Neural cell (in vitro differentiated cells): Measurements from ENCODE around the gene SARS1. TPM values are rescaled to one million over a fixed set of nuclear protein-coding genes. Genes with fewer than 3 reads are reported as not detected.
A peak's percentile ranks its signal among the peaks of the same experiment; 100 is the strongest.

Source experiments
- H2AFZ ChIP-seq: fragments of 200-600, 300-800 bp; sonication (generic), shearing (Covaris generic); 2 replicates; pipeline ENCODE4 v1.6.0; 2014; ENCODE audit warnings: low read depth, mild to moderate bottlenecking, antibody characterized with exemption, low read length, moderate library complexity
- H3F3A ChIP-seq: fragments of 200-600 bp; shearing (Covaris generic); 2 replicates; pipeline ENCODE4 v1.6.1; 2016; ENCODE audit warnings: mild to moderate bottlenecking, moderate library complexity, mixed read lengths, antibody characterized with exemption, low read length; ENCODE audit not compliant: insufficient read depth, poor library complexity, severe bottlenecking
- H3K27ac ChIP-seq: fragments of 200-600, 300-800 bp; sonication (generic), shearing (Covaris generic); 2 replicates; pipeline ENCODE4 v1.5.1; 2014; ENCODE audit warnings: mild to moderate bottlenecking, low read length, moderate library complexity
- H3K27me3 ChIP-seq: fragments of 300-800, 200-600 bp; sonication (generic), shearing (Covaris generic); 2 replicates; pipeline ENCODE4 v1.6.0; 2014; ENCODE audit warnings: mild to moderate bottlenecking, low read depth, low read length, moderate library complexity; ENCODE audit not compliant: insufficient read depth
- H3K36me3 ChIP-seq: fragments of 300-800, 200-600 bp; sonication (generic), shearing (Covaris generic); 2 replicates; pipeline ENCODE4 v1.5.1; 2014; ENCODE audit warnings: mild to moderate bottlenecking, antibody characterized with exemption, low read length, moderate library complexity; ENCODE audit not compliant: insufficient read depth
- H3K4me2 ChIP-seq: fragments of 300-800, 200-600 bp; sonication (generic), shearing (Covaris generic); 2 replicates; pipeline ENCODE4 v1.6.0; 2014; ENCODE audit warnings: mild to moderate bottlenecking, low read length
- H3K4me3 ChIP-seq: fragments of 300-800, 200-600 bp; sonication (generic), shearing (Covaris generic); 2 replicates; pipeline ENCODE4 v1.5.1; 2014; ENCODE audit warnings: mild to moderate bottlenecking, low read length, moderate library complexity
- H3K79me2 ChIP-seq: fragments of 200-600 bp; shearing (Covaris generic); replicated peaks from 2 replicates; pipeline ENCODE4 v1.6.0; 2014; ENCODE audit warnings: mild to moderate bottlenecking, low read length, moderate library complexity; ENCODE audit not compliant: insufficient read depth
- H3K9ac ChIP-seq: fragments of 300-800, 200-600 bp; sonication (generic), shearing (Covaris generic); 2 replicates; pipeline ENCODE4 v1.6.1; 2016; ENCODE audit warnings: mild to moderate bottlenecking, low read length, mixed read lengths
- H3K9me2 ChIP-seq: fragments of 200-600 bp; shearing (Covaris generic); 2 replicates; pipeline ENCODE4 v1.6.1; 2016; ENCODE audit warnings: mild to moderate bottlenecking, low read length, mixed read lengths; ENCODE audit not compliant: insufficient read depth
- H3K9me3 ChIP-seq: fragments of 200-600, 300-800 bp; sonication (generic), shearing (Covaris generic); 2 replicates; pipeline ENCODE4 v1.6.1; 2016; ENCODE audit warnings: mild to moderate bottlenecking, mixed run types, low read length, moderate library complexity, mixed read lengths
- H4K20me1 ChIP-seq: fragments of 200-600 bp; shearing (Covaris generic); 2 replicates; pipeline ENCODE4 v1.6.1; 2016; ENCODE audit warnings: mild to moderate bottlenecking, mixed run types; ENCODE audit not compliant: insufficient read depth
- EP300 ChIP-seq: fragments of 450-650 bp; conservative IDR thresholded peaks from 2 replicates; pipeline ENCODE4 v1.6.1; 2014; ENCODE audit warnings: antibody characterized with exemption, mild to moderate bottlenecking, moderate library complexity; ENCODE audit not compliant: poor library complexity, severe bottlenecking
- EZH2 ChIP-seq: fragments of 200-600, 300-800 bp; shearing (Covaris generic), sonication (generic); IDR thresholded peaks from 2 replicates; pipeline ENCODE4 v1.6.1; 2014; ENCODE audit warnings: antibody characterized with exemption, low read length, borderline replicate concordance, mild to moderate bottlenecking; ENCODE audit not compliant: insufficient read depth, poor library complexity, severe bottlenecking
- MXI1 ChIP-seq: fragments of 450-650 bp; conservative IDR thresholded peaks from 2 replicates; pipeline ENCODE4 v1.6.1; 2014; ENCODE audit warnings: antibody characterized with exemption, mild to moderate bottlenecking; ENCODE audit not compliant: poor library complexity, severe bottlenecking
- POLR2AphosphoS5 ChIP-seq: IDR thresholded peaks from 2 replicates; pipeline ENCODE4 v1.6.1; 2012
- RAD21 ChIP-seq: fragments of 450-650 bp; conservative IDR thresholded peaks from 2 replicates; pipeline ENCODE4 v1.6.1; 2014; ENCODE audit warnings: antibody characterized with exemption, mild to moderate bottlenecking, moderate library complexity
- SMC3 ChIP-seq: fragments of 450-650 bp; conservative IDR thresholded peaks from 2 replicates; pipeline ENCODE4 v1.6.1; 2014; ENCODE audit warnings: antibody characterized with exemption, mild to moderate bottlenecking, moderate library complexity; ENCODE audit not compliant: poor library complexity
- TAF1 ChIP-seq: IDR thresholded peaks from 2 replicates; pipeline ENCODE4 v1.6.1; 2012; ENCODE audit warnings: low read depth
- polyA plus RNA-seq: library from polyadenylated mRNA; depleted of rRNA; stranded (reverse); fragments of >200 nt; gene quantifications from 2 replicates; pipeline ENCODE4 v1.2.3, GENCODE V29; 2014
- TF ChIP-seq, protein P1 (sequence below): IDR thresholded peaks from 2 replicates; pipeline ENCODE4 v1.6.1; 2012; ENCODE audit warnings: borderline replicate concordance
- TF ChIP-seq, protein P2 (sequence below): fragments of 450-650 bp; IDR thresholded peaks from 2 replicates; pipeline ENCODE4 v1.5.1; 2014; ENCODE audit warnings: antibody characterized with exemption, mild to moderate bottlenecking, moderate library complexity; ENCODE audit not compliant: poor library complexity, severe bottlenecking

SARS1 gene
- polyA plus RNA-seq, 1 donor from 2014 or later = 281 TPM

DNA sequence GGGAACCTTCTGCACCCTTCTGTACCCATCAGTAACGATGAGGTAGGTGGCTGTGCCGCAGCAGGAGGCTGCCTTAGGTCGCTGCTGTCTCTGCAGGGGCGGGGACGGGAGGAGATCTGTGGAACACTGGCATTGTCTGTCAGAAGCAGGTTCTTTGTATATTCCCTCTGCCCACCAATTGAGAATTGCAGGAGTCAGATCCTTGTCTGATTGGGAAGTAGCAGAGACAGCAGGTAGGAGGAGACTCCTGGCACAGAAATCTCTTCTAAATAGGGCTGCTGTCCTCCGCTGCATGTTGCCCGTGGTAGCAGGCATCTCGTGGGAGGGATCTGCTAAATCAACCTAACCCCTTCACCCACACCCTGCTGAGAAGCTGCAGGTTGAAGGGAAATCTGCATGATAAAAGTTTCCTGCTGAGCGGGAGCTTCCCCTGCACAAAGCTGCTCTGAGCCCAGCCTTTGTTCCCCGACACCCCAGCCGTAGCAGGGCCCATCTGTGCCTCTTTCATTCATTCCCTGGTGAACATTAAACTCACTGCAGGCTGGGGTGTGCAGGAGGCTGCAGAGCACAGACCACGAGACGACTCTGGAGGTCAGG is 15.9 kb downstream of the SARS1 start:
- Histone ChIP-seq H3K36me3 (peaks cover 7% of the 10 kb centered on the region), H3K4me2 (peak overlapping the region; percentile 17), H3K79me2 (no peaks in the 10 kb centered on the region), H3K27me3 (no peaks in the 10 kb centered on the region), H3K9me3 (no peaks in the 10 kb centered on the region), H3K27ac (peak overlapping the region; percentile 53), H3K9ac (peak overlapping the region; percentile 32), H2AFZ (no peak overlapping the region), H3K9me2 (no peaks in the 10 kb centered on the region), H4K20me1 (no peaks in the 10 kb centered on the region), H3F3A (no peaks in the 10 kb centered on the region), H3K4me3 (peak overlapping the region; percentile 33)
- TF ChIP-seq, protein P1, sequence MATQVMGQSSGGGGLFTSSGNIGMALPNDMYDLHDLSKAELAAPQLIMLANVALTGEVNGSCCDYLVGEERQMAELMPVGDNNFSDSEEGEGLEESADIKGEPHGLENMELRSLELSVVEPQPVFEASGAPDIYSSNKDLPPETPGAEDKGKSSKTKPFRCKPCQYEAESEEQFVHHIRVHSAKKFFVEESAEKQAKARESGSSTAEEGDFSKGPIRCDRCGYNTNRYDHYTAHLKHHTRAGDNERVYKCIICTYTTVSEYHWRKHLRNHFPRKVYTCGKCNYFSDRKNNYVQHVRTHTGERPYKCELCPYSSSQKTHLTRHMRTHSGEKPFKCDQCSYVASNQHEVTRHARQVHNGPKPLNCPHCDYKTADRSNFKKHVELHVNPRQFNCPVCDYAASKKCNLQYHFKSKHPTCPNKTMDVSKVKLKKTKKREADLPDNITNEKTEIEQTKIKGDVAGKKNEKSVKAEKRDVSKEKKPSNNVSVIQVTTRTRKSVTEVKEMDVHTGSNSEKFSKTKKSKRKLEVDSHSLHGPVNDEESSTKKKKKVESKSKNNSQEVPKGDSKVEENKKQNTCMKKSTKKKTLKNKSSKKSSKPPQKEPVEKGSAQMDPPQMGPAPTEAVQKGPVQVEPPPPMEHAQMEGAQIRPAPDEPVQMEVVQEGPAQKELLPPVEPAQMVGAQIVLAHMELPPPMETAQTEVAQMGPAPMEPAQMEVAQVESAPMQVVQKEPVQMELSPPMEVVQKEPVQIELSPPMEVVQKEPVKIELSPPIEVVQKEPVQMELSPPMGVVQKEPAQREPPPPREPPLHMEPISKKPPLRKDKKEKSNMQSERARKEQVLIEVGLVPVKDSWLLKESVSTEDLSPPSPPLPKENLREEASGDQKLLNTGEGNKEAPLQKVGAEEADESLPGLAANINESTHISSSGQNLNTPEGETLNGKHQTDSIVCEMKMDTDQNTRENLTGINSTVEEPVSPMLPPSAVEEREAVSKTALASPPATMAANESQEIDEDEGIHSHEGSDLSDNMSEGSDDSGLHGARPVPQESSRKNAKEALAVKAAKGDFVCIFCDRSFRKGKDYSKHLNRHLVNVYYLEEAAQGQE = no peak
- TF ChIP-seq, protein P2, sequence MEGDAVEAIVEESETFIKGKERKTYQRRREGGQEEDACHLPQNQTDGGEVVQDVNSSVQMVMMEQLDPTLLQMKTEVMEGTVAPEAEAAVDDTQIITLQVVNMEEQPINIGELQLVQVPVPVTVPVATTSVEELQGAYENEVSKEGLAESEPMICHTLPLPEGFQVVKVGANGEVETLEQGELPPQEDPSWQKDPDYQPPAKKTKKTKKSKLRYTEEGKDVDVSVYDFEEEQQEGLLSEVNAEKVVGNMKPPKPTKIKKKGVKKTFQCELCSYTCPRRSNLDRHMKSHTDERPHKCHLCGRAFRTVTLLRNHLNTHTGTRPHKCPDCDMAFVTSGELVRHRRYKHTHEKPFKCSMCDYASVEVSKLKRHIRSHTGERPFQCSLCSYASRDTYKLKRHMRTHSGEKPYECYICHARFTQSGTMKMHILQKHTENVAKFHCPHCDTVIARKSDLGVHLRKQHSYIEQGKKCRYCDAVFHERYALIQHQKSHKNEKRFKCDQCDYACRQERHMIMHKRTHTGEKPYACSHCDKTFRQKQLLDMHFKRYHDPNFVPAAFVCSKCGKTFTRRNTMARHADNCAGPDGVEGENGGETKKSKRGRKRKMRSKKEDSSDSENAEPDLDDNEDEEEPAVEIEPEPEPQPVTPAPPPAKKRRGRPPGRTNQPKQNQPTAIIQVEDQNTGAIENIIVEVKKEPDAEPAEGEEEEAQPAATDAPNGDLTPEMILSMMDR = no peak
- TF ChIP-seq EP300 (no peak), MXI1 (no peak), TAF1 (no peak), POLR2AphosphoS5 (no peak), RAD21 (no peak), EZH2 (no peak), SMC3 (no peak)

DNA sequence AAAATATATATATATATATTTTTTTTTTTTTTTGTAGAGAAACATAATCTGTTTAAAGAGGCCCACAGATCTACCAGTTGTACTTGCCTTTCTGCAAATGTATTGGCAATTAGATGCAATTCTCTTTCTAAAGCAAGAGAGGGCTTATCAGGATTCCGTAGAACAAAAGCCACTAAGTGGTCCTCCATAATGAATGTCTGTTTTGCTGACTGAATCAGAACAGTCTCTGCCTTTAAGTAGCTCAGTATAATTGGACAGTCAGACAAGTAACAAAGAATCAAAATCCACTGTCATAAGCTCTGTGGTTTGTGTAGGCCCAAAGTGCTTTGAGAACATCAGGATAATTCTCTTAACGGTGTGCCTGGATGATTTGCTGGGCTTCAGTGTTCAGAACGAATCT is 17.3 kb downstream of the SARS1 start:
- no peak overlapping the region for H3K9ac ChIP-seq
- H3F3A ChIP-seq = no peaks in the 10 kb centered on the region
- no peak overlapping the region for H3K4me3 ChIP-seq
- H3K36me3 ChIP-seq = peaks cover 18% of the 10 kb centered on the region
- no peak overlapping the region for H3K4me2 ChIP-seq
- H3K79me2 ChIP-seq = no peaks in the 10 kb centered on the region
- no peak overlapping the region for H3K27ac ChIP-seq
- H3K27me3 ChIP-seq = no peaks in the 10 kb centered on the region
- no peaks in the 10 kb centered on the region for H3K9me2 ChIP-seq
- H2AFZ ChIP-seq = no peak overlapping the region
- no peaks in the 10 kb centered on the region for H4K20me1 ChIP-seq
- TF ChIP-seq POLR2AphosphoS5 (no peak), EP300 (no peak), MXI1 (no peak), RAD21 (no peak), TAF1 (no peak), SMC3 (no peak), EZH2 (no peak)
- TF ChIP-seq, protein P2 = no peak
- TF ChIP-seq, protein P1 = no peak
- no peaks in the 10 kb centered on the region for H3K9me3 ChIP-seq
